MG63 (cell line): ENCODE data around the gene SULT1B1. TPM values are rescaled to one million over a fixed set of nuclear protein-coding genes. Genes with fewer than 3 reads are reported as not detected.

Experiments
- DNase-seq: peaks from one replicate; pipeline ENCODE4 v3.0.0-alpha.2; 2020
- H3K27me3 ChIP-seq: fragments of 250-450 bp; sonication (Bioruptor Pico); 2 replicates; pipeline ENCODE4 v1.5.1; 2020; ENCODE audit warnings: mild to moderate bottlenecking, moderate library complexity
- H3K36me3 ChIP-seq: fragments of 250-450 bp; sonication (Bioruptor Pico); 2 replicates; pipeline ENCODE4 v1.5.1; 2020; ENCODE audit warnings: mild to moderate bottlenecking, moderate library complexity
- H3K4me3 ChIP-seq: fragments of 250-450 bp; sonication (Bioruptor Pico); 2 replicates; pipeline ENCODE4 v1.5.1; 2020; ENCODE audit warnings: mild to moderate bottlenecking, moderate library complexity
- H3K9me3 ChIP-seq: fragments of 250-450 bp; sonication (Bioruptor Pico); 2 replicates; pipeline ENCODE4 v1.5.1; 2020; ENCODE audit warnings: mild to moderate bottlenecking, moderate library complexity
- total RNA-seq: library from RNA; depleted of rRNA; stranded (reverse); fragments of >200 nt; shearing (Covaris generic); gene quantifications from 2 replicates; pipeline ENCODE4 v1.2.3, GENCODE V29; 2014; ENCODE audit warnings: low replicate concordance; rRNA removed

The SULT1B1 gene
- total RNA-seq, 1 experiment from 2014 or later = 0.03 TPM

- no peak for DNase-seq
- Histone ChIP-seq H3K27me3 (no peaks in the 10 kb centered on the region), H3K4me3 (no peak overlapping the region), H3K36me3 (no peaks in the 10 kb centered on the region), H3K9me3 (no peaks in the 10 kb centered on the region)
Measured at GRCh38 chr4:69718396-69719271, 41.8 kb downstream of the SULT1B1 start.

- no peaks in the 10 kb centered on the region for H3K36me3 ChIP-seq
- no peaks in the 10 kb centered on the region for H3K27me3 ChIP-seq
- no peak overlapping the region for H3K4me3 ChIP-seq
- no peaks in the 10 kb centered on the region for H3K9me3 ChIP-seq
- no peak for DNase-seq
Measured at GRCh38 chr4:69717778-69718177, 42.6 kb downstream of the SULT1B1 start.

DNA sequence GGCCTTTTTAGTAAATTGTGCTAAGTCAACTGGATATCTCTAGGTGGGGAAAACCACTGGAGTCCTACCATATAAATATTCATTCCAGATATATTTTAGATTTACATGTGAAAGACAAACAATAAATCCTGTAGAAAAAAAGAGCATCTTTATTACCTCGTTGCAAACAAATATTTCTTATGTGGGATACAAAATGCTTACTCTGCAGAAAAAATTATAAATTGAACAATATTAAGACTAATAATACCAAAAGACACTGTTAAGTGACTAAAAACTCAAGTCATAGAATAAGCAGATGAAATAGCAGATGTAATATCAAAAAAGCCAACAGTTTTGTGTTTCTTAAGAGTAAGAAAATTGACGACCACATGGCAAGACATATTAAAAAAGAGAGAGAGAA is 43.8 kb downstream of the SULT1B1 start:
- DNase-seq = no peak
- Histone ChIP-seq H3K27me3 (no peaks in the 10 kb centered on the region), H3K36me3 (no peaks in the 10 kb centered on the region), H3K4me3 (no peak overlapping the region), H3K9me3 (no peaks in the 10 kb centered on the region)

DNA sequence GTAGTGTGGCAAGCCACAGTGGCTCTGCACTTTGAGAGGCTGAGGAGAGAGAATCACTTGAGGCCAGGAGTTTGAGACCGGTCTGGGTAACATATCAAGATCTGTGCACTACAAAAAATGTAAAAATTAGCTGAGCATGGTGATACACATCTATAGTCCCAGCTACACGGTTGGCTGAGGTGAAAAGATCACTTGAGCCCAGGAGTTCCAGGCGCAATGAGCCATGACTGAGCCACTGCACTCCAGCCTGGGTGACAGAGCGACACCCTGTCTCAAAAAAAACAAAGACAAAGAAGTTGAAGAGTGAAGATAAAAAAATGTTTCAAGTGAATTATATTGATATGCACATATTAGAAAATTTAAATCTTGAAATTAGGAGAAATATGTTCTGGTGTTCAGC is 46.3 kb downstream of the SULT1B1 start:
- H3K27me3 ChIP-seq = no peaks in the 10 kb centered on the region
- H3K4me3 ChIP-seq = no peak overlapping the region
- no peak for DNase-seq
- H3K36me3 ChIP-seq = no peaks in the 10 kb centered on the region
- H3K9me3 ChIP-seq = no peaks in the 10 kb centered on the region

DNA sequence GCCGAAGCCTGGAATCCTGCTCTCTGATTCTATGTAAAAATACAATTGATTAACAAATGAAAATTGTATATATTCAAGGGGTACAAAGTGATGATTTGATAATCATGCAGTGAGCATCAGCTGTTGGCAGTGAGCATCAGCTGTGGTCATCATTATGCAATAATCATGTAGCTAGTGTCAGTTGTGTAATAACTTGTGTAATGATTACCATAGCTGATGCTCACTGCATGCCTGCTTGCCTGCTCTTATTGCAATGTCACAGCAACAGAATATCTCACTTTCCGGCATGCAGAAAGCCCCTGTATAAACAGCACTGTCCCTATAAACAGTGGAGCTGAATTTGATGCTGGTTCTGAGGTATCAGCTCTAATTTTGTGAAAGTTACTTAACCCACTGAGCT is 46.8 kb downstream of the SULT1B1 start:
- DNase-seq = no peak
- no peaks in the 10 kb centered on the region for H3K9me3 ChIP-seq
- no peaks in the 10 kb centered on the region for H3K36me3 ChIP-seq
- no peak overlapping the region for H3K4me3 ChIP-seq
- H3K27me3 ChIP-seq = no peaks in the 10 kb centered on the region

GRCh38 chr4:69710580-69710979 is 49.8 kb downstream of the SULT1B1 start:
- Histone ChIP-seq H3K9me3 (no peaks in the 10 kb centered on the region), H3K27me3 (no peaks in the 10 kb centered on the region), H3K4me3 (no peak overlapping the region), H3K36me3 (no peaks in the 10 kb centered on the region)
- DNase-seq = no peak

GRCh38 chr4:69708211-69708610 is 52.2 kb downstream of the SULT1B1 start:
- Histone ChIP-seq H3K36me3 (no peaks in the 10 kb centered on the region), H3K27me3 (no peaks in the 10 kb centered on the region), H3K4me3 (no peak overlapping the region), H3K9me3 (no peaks in the 10 kb centered on the region)
- no peak for DNase-seq

DNA sequence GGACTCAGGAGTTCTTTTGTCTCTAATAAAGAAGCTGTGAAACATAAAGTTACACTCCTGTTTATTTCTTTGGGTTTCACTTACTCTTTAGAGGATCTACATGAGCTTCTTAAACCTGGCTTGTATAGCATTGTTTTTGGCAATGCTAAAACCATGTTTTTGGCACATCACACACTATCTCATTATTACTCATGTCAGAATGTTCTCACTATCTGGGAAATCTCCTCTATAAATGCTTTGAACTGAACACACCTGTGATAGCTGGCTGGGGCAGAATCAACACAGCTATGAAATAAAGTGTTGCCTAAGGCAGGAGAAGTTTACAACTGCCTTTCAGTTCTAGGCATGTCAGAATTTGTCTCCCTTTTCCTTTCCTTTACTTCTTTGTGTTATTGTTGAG is 52.6 kb downstream of the SULT1B1 start:
- DNase-seq = no peak

DNA sequence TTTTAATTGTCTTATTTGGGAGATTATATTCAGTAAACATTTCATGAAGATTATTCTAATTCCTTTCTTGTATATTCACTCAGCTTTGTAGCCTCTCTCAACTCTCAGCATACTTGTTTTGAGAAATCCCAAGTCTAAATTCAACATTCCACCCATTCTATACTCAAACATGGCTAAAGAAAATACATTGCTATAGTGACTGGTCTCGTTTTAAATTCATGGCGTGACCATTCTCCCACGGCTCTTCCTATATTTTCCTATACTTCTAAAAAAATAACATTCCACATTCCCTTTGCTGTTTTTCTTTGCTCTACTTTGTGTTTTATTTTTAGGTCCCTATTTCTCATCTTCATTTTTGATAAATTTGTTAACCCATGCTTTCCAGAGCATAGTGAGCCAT is 58.2 kb downstream of the SULT1B1 start:
- Histone ChIP-seq H3K27me3 (no peaks in the 10 kb centered on the region), H3K4me3 (no peak overlapping the region), H3K9me3 (no peaks in the 10 kb centered on the region), H3K36me3 (no peaks in the 10 kb centered on the region)
- DNase-seq = no peak

More for the DNA sequence above, 52.6 kb downstream of the SULT1B1 start:
- H3K36me3 ChIP-seq = no peaks in the 10 kb centered on the region
- no peaks in the 10 kb centered on the region for H3K9me3 ChIP-seq
- no peak overlapping the region for H3K4me3 ChIP-seq
- H3K27me3 ChIP-seq = no peaks in the 10 kb centered on the region

- Histone ChIP-seq H3K4me3 (no peak overlapping the region), H3K27me3 (no peaks in the 10 kb centered on the region), H3K9me3 (no peaks in the 10 kb centered on the region), H3K36me3 (no peaks in the 10 kb centered on the region)
- DNase-seq = no peak
Measured at GRCh38 chr4:69701696-69702095, 58.7 kb downstream of the SULT1B1 start.

GRCh38 chr4:69697536-69698242 is 62.7 kb downstream of the SULT1B1 start:
- no peaks in the 10 kb centered on the region for H3K27me3 ChIP-seq
- H3K4me3 ChIP-seq = no peak overlapping the region
- no peaks in the 10 kb centered on the region for H3K36me3 ChIP-seq
- H3K9me3 ChIP-seq = no peaks in the 10 kb centered on the region
- DNase-seq = no peak

DNA sequence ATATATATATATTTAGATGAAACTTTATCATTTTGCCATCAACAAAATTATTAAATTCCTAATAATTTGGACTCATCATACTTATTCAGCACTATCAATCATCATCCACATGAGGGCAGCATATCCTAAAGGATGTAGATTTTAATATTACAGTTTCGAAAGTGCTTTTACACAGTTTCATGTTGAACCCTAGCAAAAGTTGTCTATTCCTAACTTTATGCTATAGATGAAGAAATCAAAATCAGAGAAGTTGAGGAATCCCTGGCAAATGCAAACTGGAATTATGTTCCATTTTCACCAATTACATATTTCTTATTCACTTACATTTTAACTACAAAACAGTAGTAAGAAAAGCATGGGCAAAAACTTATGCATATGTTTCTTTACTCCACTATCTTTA is 70.8 kb downstream of the SULT1B1 start:
- Histone ChIP-seq H3K4me3 (no peak overlapping the region), H3K27me3 (peaks cover 5% of the 10 kb centered on the region; the same call in 1 of the 2 replicates), H3K9me3 (no peaks in the 10 kb centered on the region), H3K36me3 (no peaks in the 10 kb centered on the region)
- DNase-seq = no peak

GRCh38 chr4:69684804-69685203 is 75.6 kb downstream of the SULT1B1 start:
- H3K27me3 ChIP-seq = peaks cover 5% of the 10 kb centered on the region; the same call in 1 of the 2 replicates
- H3K9me3 ChIP-seq = no peaks in the 10 kb centered on the region
- no peak for DNase-seq
- no peak overlapping the region for H3K4me3 ChIP-seq
- H3K36me3 ChIP-seq = no peaks in the 10 kb centered on the region

Other genes starting within 250 kb of the SULT1B1 start
- not detected in 2 replicates for gene UGT2A2, start 121.0 kb downstream of the SULT1B1 start, total RNA-seq
- not detected in 2 replicates for gene UGT2A1, start 107.4 kb downstream of the SULT1B1 start, total RNA-seq
- not detected in 2 replicates for gene SULT1E1, start 99.5 kb upstream of the SULT1B1 start, total RNA-seq
- gene CSN1S1, start 170.4 kb upstream of the SULT1B1 start, total RNA-seq = not detected in 2 replicates
- not detected in 2 replicates for gene CSN2, start 205.1 kb upstream of the SULT1B1 start, total RNA-seq
- gene STATH, start 235.3 kb upstream of the SULT1B1 start, total RNA-seq = not detected in 2 replicates